HG03520 (cell line): Measurements from ENCODE around the gene RNU1-2.
"Not testable (repeated sequence)": the region's sequence is repeated elsewhere in the genome, so short reads cannot be mapped to it uniquely, and the experiment has no call there.

Experiments
- ATAC-seq: cut with Tn5 transposase; IDR thresholded peaks from one replicate; pipeline ENCODE4 v1.9.1; 2021; ENCODE audit warnings: mild to moderate bottlenecking, moderate library complexity; ENCODE audit not compliant: unreplicated experiment

The RNU1-2 gene

DNA sequence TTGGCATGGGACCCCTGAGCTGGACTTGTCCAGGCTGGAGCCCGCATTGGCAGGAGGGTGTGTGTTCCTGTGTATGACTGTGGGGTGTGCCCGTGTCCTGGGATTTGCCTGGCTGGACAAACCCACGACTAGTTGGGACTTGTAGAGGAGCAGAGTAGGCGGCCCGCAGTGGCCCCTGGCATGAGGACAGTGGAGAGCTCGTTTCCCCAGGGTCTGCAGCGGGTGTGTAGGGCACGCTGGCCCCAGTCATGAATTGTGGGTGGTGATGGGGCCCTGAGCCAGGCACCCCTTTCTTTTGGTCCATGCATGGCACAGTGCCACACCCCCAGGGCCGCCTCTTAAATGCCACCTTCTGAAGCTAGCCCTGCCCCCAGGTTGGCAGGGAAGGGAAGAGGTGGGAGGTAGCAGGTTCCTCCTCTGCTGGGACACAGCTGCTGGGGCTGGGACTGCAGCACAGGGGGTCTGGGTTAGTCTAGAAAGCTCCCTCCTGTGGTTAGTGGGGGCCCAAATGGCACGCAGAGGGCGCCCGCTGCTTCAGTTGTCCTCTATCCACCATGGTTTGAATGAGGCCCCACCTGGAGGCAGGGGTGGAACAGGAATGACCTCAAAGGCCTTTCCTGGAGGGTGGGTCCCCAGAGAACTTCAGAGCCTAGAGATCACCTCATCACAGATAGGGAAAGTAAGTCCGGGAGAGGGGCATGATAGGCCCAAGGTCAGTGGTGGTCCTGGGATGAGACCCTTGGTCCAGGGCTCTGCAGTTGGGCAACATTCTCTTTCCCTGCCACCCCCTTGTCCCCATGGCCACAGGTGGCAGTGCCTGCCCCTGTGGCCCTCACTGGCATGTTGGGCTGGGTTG, 30.1 kb downstream of the RNU1-2 start:
- no peak for ATAC-seq

DNA sequence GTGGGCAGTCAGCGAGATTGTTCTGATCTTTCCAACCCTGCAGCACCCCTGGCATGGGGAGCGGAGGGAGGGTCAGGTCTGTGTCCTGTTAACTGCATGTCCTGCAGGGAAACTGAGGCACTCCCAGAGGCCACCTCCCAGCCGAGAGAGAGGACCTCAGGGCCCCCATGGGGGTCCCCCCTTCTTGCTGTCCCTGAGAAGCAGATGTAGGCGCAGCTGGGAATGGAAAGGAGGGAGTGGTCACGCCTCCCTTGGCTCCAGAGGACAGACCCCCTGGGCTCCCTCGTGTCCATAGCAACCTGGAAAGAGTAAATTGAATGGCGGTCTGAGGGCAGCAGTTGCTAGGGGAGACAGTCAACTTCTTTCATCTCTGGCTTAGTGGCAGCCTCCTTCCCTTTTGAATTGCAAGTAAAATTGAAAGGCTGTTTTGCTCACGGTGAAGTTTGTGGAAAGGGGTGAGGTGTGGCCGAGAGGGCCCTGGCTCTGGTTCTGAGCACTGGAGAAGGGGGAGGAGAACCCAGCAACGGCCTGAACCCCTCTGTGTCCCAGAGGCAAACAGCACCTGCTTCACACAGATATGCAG, 30.8 kb downstream of the RNU1-2 start:
- no peak for ATAC-seq

DNA sequence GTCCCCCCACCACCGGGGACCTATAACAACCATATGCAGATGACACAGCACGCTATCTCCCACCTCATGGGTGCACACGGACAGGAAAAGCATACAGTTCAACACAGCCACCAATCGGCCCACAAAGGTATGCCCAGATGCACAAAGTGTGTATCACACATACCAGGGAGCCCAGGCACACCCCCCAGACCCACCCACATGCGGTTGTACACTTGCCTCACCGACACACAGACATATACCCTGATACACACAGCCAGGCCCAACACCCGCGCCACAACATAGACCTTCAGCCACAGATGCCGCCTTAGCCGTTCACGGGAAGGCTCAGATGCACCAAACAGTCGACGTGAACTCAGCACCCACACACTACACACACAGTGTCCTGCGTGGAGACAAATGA, 31.5 kb downstream of the RNU1-2 start:
- ATAC-seq: no peak

DNA sequence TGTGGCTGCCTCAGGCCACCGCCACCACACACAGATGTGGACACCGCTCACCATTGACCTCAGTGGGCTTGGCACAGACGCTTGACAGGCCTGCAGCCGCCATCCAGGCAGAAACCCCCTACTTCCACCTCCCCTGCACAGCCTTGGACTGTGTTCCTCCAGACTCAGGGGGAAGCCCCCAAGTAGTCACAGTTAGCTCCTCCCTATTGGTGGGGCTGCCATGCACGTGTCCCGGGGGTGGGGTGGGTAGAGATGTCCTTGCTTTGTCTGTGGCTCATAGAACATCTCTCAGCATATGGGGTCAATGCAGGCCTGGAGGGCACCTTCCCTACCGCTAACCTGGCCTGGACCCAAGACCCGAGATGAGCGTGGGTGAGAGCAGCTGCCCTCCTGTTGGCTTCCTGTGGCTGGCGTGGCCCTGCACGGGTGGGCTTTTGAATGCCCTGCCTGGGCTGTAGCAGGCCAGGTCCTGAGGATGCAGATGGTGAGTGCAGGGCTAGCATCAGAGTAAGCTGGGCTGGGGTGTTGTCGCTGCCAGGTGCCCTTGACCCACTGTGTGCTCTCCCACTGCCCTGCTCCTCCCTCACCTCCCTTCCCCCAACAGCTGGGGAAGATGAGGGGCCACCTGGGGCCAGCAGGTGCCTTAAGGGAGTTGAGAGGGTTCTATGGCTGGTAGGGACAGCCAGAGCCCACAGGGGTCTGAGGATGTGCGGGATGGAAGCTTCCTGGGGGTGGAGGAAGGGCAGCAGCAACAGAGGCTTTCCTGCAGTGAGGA, 32.1 kb downstream of the RNU1-2 start:
- ATAC-seq: no peak

DNA sequence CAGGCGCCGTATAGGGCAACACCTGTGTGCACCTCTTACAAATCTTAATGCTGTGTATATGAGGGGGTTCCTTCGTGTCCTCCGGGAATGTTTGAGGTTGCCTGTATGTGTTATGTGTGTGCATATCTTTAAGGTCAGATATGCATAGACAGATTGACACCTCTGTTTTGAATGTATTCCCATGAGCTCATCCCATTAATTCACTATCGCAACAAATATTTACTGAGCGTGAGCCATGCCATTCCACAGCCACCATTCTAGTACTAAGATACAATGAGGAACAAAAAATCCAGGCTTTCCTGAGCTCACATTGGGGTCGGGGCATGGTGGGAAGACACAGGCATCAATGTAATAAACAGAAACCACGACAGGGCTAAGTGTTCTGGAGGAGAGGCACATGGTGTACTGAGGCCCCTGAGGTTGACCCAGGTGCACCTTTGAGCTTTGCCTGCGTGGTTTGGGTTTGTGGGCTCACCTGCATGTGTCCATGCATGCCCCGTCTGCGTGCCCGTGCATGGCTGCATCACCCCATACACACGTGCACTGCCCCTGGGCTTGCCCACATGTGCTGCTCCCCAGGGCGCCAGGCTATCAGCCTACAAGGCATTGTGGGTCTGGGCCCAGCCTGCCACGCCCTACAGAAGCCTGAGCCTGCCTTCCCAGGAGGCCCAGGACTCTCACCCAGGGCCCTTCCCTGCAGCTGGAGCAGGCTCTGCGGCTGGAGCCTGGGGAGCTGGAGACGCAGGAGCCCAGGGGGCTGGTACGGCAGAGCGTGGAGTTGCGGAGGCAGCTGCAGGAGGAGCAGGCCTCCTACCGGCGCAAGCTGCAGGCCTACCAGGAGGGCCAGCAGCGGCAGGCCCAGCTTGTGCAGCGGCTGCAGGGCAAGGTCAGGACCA, 33.6 kb downstream of the RNU1-2 start:
- not testable (repeated sequence) for ATAC-seq

DNA sequence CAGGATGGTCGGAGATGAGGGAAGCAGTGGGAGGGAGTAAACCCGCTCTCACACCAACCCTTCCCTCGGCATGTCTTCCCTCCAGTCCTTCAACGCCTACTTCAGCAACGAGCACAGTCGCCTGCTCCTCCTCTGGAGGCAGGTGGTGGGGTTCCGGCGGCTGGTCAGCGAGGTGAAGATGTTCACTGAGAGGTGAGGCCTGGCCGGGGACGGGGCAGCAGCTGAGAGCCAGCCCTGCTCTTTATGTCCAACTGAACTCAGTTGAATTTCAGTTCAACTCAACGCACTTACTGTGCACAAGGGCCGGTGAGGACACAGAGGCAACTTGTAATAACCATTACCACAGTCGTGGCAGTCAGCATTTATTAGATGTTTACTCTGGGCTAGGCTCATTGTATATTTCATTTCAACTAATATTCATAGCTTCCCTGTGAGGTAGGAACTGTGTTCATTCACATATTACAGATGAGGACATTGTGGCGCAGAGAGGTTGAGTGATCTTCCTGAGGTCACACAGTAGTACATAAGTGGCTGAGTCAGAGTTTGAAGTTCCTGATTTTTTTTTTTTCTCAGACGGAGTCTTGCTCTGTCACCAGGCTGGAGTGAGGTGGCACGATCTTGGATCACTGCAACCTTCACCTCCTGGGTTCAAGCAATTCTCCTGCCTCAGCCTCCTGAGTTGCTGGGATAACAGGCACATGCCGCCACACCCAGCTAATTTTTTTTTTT, 35.6 kb downstream of the RNU1-2 start:
- ATAC-seq: not testable (repeated sequence)

DNA sequence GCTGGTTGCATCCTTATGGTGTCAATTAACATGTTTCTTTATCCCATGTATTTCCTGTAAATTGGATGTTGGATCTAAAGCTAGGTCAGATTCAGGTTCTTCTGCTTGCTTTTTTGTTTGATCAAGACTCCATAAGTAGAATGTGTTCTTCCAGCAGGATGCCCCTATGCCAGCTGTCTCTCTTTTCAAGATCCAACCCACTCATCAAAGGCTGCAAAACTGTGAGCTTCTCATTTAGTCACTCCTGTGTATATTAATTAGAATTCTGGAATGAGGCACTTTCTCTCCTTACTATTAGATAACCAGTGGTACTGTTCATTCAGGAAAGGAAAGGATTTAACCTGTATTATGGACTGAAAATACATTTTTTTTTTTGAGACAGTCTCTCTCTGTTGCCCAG, 38.2 kb downstream of the RNU1-2 start:
- not testable (repeated sequence) for ATAC-seq

DNA sequence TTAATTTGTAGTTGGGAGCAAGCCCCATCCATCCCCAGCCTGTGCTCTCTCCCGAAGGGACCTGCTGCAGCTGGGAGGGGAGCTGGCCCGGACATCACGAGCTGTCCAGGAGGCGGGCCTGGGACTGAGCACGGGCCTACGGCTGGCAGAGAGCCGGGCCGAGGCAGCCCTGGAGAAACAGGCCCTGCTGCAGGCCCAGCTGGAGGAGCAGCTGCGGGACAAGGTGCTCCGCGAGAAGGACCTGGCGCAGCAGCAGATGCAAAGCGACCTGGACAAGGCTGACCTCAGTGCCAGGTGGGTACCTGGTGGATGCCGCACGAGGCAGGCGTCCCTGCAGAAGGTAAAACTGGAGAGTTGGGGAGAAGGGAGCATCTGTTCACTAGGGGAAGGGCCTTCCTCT, 40.8 kb downstream of the RNU1-2 start:
- not testable (repeated sequence) for ATAC-seq

DNA sequence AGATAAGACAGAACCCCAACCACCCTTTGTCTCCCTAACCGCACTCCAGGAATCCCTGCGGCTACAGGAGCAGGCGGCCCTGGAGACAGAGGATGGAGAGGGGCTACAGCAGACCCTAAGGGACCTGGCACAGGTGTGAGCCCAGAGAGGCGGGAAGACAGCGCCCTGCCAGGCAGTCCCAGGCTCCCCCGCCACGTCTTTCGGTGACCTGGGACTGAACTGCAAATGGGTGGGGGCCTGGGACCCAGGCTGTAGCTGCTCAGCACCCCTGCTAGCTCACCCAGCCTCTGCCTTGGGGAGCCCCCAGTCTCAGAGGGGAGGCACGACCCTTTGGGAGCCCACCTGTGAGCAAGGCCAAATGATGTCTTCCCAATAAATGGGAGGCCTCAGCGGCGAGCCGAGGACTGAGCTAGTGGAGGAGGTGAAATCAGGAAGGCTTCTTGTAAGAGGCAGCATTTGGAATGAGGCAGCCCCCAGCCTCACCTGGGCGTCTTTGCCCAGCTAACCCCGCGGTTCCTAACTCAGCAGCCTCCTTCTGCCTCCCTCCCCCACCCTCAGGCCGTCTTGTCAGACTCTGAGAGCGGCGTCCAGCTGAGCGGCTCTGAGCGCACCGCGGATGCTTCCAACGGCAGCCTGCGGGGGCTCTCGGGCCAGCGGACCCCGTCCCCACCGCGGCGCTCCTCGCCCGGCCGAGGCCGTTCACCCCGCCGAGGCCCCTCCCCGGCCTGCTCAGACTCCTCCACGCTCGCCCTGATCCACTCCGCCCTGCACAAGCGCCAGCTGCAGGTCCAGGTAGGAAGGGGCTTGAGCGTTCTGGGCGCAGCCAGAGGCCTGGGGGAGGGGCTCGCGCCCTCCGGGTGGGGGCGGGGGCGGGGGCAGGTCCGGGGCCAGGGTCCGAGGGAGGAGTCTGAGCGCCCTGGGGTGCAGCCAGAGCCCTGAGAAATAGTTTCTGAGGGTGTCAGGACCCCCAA, 42.9 kb downstream of the RNU1-2 start:
- no peak for ATAC-seq

DNA sequence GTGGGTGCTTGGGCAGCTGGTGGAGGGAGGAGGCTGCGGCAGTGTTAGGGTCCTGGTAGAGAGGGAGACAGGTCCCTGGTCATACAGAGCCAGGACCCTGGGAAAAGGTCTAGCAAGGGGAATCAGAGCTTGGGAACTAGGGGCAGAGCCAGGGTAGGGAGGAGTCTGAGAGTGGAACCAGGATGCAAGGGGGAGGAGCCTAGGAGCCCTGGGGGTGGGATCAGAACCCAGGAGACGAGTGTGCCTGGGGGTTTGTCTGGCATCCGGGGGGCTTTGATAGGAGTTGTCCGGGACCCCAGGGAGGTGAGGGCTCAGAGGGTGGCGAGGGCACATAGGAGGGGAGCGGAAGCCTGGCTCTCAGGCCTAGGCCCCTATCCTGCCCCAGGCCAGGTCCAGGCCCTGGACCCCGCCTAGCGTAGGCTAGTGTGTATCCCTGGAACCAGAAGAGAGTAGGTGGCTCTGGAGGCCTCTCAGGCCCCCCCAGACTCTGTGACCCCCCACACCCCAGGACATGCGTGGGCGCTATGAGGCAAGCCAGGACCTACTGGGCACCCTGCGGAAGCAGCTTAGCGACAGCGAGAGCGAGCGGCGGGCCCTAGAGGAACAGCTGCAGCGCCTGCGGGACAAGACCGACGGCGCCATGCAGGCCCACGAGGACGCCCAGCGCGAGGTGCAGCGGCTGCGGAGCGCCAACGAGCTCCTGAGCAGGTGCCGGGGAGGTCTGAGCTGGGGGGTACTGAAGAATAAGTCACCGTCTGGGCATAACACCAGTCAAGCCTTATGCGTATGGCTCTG, 43.8 kb downstream of the RNU1-2 start:
- not testable (repeated sequence) for ATAC-seq

DNA sequence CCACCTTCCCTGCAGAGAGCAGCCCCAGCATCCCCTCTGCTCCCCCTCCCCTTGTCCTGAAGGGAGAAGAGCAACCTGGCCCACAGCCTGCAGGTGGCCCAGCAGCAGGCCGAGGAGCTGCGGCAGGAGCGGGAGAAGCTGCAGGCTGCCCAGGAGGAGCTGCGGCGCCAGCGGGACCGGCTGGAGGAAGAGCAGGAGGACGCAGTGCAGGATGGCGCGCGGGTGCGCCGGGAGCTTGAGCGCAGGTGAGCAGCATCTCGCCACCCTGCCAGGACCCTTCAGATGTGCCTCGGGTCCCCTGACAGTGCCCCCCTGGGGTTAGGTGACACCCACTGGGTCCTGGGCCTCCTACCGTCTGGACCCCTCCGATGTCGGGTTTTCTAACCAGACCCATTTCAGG, 48.3 kb downstream of the RNU1-2 start:
- ATAC-seq: no peak

DNA sequence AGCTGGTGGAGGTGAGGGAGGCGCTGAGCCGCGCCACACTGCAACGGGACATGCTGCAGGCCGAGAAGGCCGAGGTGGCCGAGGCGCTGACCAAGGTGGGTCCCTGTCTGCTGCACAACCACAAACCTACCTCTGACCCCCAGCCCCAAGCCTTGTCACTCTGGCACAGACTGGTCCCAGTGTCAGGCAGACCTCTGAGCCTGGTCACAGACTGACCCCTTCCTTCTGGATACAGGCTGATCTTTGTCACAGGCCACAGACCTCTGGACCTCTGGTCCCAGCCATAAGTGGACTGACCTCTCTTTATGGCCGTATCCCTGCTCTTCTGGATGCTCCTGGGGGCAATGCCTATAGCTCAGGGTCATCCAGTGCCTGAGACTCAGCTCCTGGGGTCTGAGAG, 49.7 kb downstream of the RNU1-2 start:
- not testable (repeated sequence) for ATAC-seq
